DOHH2 (cell line): ENCODE results near the gene OPA3.
A peak's percentile ranks its signal among the peaks of the same experiment; 100 is the strongest.

Experiments used
- H3F3A ChIP-seq: fragments of 200-600 bp; sonication (generic), shearing (Covaris generic); 2 replicates; pipeline ENCODE4 v1.6.0; 2016; ENCODE audit warnings: antibody characterized with exemption, mild to moderate bottlenecking; ENCODE audit not compliant: control insufficient read depth, insufficient read depth
- H3K27ac ChIP-seq: fragments of 200-600 bp; sonication (generic); 2 replicates; pipeline ENCODE4 v1.5.1; 2014; ENCODE audit warnings: low read depth, mild to moderate bottlenecking, low read length, moderate library complexity
- H3K27me3 ChIP-seq: fragments of 200-600 bp; sonication (generic); 2 replicates; pipeline ENCODE4 v1.6.1; 2014; ENCODE audit warnings: mild to moderate bottlenecking, low read length, mixed read lengths; ENCODE audit not compliant: control insufficient read depth
- H3K36me3 ChIP-seq: fragments of 200-600 bp; sonication (generic); 2 replicates; pipeline ENCODE4 v1.6.1; 2014; ENCODE audit warnings: mild to moderate bottlenecking, low read length, moderate library complexity, mixed read lengths; ENCODE audit not compliant: control insufficient read depth
- H3K4me1 ChIP-seq: fragments of 200-600 bp; sonication (generic); 2 replicates; pipeline ENCODE4 v1.6.1; 2014; ENCODE audit warnings: mild to moderate bottlenecking, low read length, mixed read lengths; ENCODE audit not compliant: control insufficient read depth
- H3K4me2 ChIP-seq: fragments of 200-600 bp; sonication (generic); 2 replicates; pipeline ENCODE4 v1.6.0; 2014; ENCODE audit warnings: mild to moderate bottlenecking, low read length, moderate library complexity
- H3K4me3 ChIP-seq: fragments of 200-600 bp; sonication (generic); 2 replicates; pipeline ENCODE4 v1.5.1; 2014; ENCODE audit warnings: mild to moderate bottlenecking, low read length, mixed read lengths
- H3K79me2 ChIP-seq: fragments of 200-600 bp; sonication (generic); 2 replicates; pipeline ENCODE4 v1.6.1; 2014; ENCODE audit warnings: mild to moderate bottlenecking, low read length, mixed read lengths; ENCODE audit not compliant: control insufficient read depth
- H3K9me2 ChIP-seq: fragments of 200-600 bp; sonication (generic); replicated peaks from 2 replicates; pipeline ENCODE4 v1.6.1; 2014; ENCODE audit warnings: mild to moderate bottlenecking, low read length, mixed read lengths; ENCODE audit not compliant: control insufficient read depth
- H3K9me3 ChIP-seq: fragments of 200-600 bp; sonication (generic); 2 replicates; pipeline ENCODE4 v1.6.1; 2014; ENCODE audit warnings: antibody characterized with exemption, low read length, mixed read lengths; ENCODE audit not compliant: control insufficient read depth, insufficient read depth
- H4K20me1 ChIP-seq: fragments of 200-600 bp; sonication (generic); 2 replicates; pipeline ENCODE4 v1.6.0; 2014; ENCODE audit warnings: low read depth, mild to moderate bottlenecking, antibody characterized with exemption, low read length, moderate library complexity; ENCODE audit not compliant: control insufficient read depth, insufficient read depth
- EZH2phosphoT487 ChIP-seq: fragments of 200-600 bp; sonication (generic); IDR thresholded peaks from 2 replicates; pipeline ENCODE4 v1.6.1; 2017; ENCODE audit warnings: borderline replicate concordance, mild to moderate bottlenecking, antibody characterized with exemption, low read length, moderate library complexity, mixed read lengths
- TF ChIP-seq, protein P1 (sequence below): fragments of 200-600 bp; sonication (generic); IDR thresholded peaks from one replicate; pipeline ENCODE4 v1.5.1; 2014; ENCODE audit warnings: antibody characterized with exemption, mild to moderate bottlenecking, low read depth, low read length; ENCODE audit not compliant: poor library complexity, severe bottlenecking

OPA3 gene

DNA sequence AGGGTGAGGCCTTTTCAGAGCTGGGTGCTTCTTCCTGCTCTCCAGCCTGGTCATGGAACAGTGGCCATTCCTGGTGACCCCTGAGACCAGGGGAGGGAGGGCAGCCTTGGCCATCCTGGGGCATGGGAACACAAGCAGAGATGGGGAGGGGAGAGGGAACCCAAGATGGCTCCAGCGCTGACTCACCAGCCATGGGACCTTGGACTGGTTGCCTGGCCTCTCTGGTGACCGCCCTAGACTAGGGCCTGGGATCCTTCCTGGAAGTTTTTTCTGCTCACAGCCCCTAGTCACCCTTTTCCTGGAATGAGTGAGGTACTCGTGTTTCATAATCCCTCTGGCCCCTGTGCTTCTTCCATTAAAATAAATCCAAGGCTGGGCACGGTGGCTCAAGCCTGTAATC is 3.3 kb upstream of the OPA3 start:
- Histone ChIP-seq H3F3A (no peaks in the 10 kb centered on the region; the same call in 1 of the 2 replicates), H3K4me2 (no peak overlapping the region), H3K9me2 (no peaks in the 10 kb centered on the region), H3K4me1 (peaks cover 13% of the 10 kb centered on the region), H4K20me1 (no peaks in the 10 kb centered on the region), H3K27ac (no peak overlapping the region), H3K9me3 (no peaks in the 10 kb centered on the region), H3K79me2 (peaks cover 13% of the 10 kb centered on the region), H3K27me3 (no peaks in the 10 kb centered on the region), H3K36me3 (peaks cover 3% of the 10 kb centered on the region; the same call in 1 of the 2 replicates), H3K4me3 (no peak overlapping the region)
- TF ChIP-seq, protein P1, sequence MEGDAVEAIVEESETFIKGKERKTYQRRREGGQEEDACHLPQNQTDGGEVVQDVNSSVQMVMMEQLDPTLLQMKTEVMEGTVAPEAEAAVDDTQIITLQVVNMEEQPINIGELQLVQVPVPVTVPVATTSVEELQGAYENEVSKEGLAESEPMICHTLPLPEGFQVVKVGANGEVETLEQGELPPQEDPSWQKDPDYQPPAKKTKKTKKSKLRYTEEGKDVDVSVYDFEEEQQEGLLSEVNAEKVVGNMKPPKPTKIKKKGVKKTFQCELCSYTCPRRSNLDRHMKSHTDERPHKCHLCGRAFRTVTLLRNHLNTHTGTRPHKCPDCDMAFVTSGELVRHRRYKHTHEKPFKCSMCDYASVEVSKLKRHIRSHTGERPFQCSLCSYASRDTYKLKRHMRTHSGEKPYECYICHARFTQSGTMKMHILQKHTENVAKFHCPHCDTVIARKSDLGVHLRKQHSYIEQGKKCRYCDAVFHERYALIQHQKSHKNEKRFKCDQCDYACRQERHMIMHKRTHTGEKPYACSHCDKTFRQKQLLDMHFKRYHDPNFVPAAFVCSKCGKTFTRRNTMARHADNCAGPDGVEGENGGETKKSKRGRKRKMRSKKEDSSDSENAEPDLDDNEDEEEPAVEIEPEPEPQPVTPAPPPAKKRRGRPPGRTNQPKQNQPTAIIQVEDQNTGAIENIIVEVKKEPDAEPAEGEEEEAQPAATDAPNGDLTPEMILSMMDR, result no peak

GRCh38 chr19:45585158-45585577 is 566 bp upstream of the OPA3 start:
- no peak for TF ChIP-seq EZH2phosphoT487
- TF ChIP-seq, protein P1, result no peak
- H3F3A ChIP-seq, result no peaks in the 10 kb centered on the region; the same call in 1 of the 2 replicates

GRCh38 chr19:45581576-45581975 is 3.0 kb downstream of the OPA3 start:
- H3K27me3 ChIP-seq, result no peaks in the 10 kb centered on the region
- no peak overlapping the region for H3K4me3 ChIP-seq
- peaks cover 3% of the 10 kb centered on the region; the same call in 1 of the 2 replicates for H3K36me3 ChIP-seq
- no peak overlapping the region for H3K4me2 ChIP-seq
- H3K27ac ChIP-seq, result no peak overlapping the region
- no peaks in the 10 kb centered on the region for H3K9me3 ChIP-seq
- no peaks in the 10 kb centered on the region for H3K9me2 ChIP-seq
- H3K79me2 ChIP-seq, result peaks cover 39% of the 10 kb centered on the region
- TF ChIP-seq EZH2phosphoT487, result no peak
- TF ChIP-seq, protein P1, result no peak
- peaks cover 10% of the 10 kb centered on the region for H3K4me1 ChIP-seq
- H3F3A ChIP-seq, result no peaks in the 10 kb centered on the region; the same call in 1 of the 2 replicates
- 0 out of 2 replicates have a peak, but pooled peaks cover 2% of the 10 kb centered on the region for H4K20me1 ChIP-seq

More at GRCh38 chr19:45585158-45585577, 566 bp upstream of the OPA3 start:
- Histone ChIP-seq H3K36me3 (peaks cover 3% of the 10 kb centered on the region; the same call in 1 of the 2 replicates), H3K27me3 (no peaks in the 10 kb centered on the region), H3K9me2 (no peaks in the 10 kb centered on the region), H3K27ac (peak overlapping the region; percentile 32; the same call in 1 of the 2 replicates), H3K4me3 (peak overlapping the region; percentile 92), H3K79me2 (peaks cover 31% of the 10 kb centered on the region), H3K4me2 (peak overlapping the region; percentile 85), H3K4me1 (peaks cover 10% of the 10 kb centered on the region), H4K20me1 (no peaks in the 10 kb centered on the region), H3K9me3 (no peaks in the 10 kb centered on the region)
